DND-41 (cell line): Measurements from ENCODE around the gene ZNF217.
"Not testable (repeated sequence)": the region's sequence is repeated elsewhere in the genome, so short reads cannot be mapped to it uniquely, and the experiment has no call there.

Source experiments
- ATAC-seq: fragments of 200-7000 bp; cut with Tn5 transposase; 3 replicates; pipeline ENCODE4 v1.9.1; 2021; ENCODE audit warnings: low read depth; ENCODE audit not compliant: insufficient read depth
- DNase-seq: peaks from one replicate; pipeline ENCODE4 v3.0.0-alpha.2; 2020
- H2AFZ ChIP-seq: 2 replicates; pipeline ENCODE4 v1.6.0; 2012; ENCODE audit warnings: low read depth, low read length
- H3K27ac ChIP-seq: 2 replicates; pipeline ENCODE4 v1.5.1; 2012; ENCODE audit warnings: low read length, inconsistent platforms
- H3K27me3 ChIP-seq: fragments of 200-600 bp; sonication (generic); 2 replicates; pipeline ENCODE4 v1.6.0; 2012; ENCODE audit warnings: low read length, mild to moderate bottlenecking, inconsistent platforms; ENCODE audit not compliant: insufficient read depth, poor library complexity
- H3K36me3 ChIP-seq: 2 replicates; pipeline ENCODE4 v1.5.1; 2012; ENCODE audit warnings: low read length, inconsistent platforms; ENCODE audit not compliant: insufficient read depth
- H3K4me1 ChIP-seq: 2 replicates; pipeline ENCODE4 v1.5.1; 2012; ENCODE audit warnings: mild to moderate bottlenecking, low read length; ENCODE audit not compliant: insufficient read depth
- H3K4me2 ChIP-seq: 2 replicates; pipeline ENCODE4 v1.6.0; 2012; ENCODE audit warnings: mild to moderate bottlenecking, moderate library complexity, low read length, inconsistent platforms; ENCODE audit not compliant: insufficient read depth
- H3K4me3 ChIP-seq, 2 experiments: fragments of 200-600 bp in 1 of 2; shearing (Covaris generic) in 1 of 2; 2 replicates each; pipeline ENCODE4 v1.5.1; 2012 to 2016; ENCODE audit warnings: inconsistent platforms in 2 of 2, low read length in 2 of 2, mild to moderate bottlenecking in 2 of 2, low read depth in 1 of 2, moderate library complexity in 1 of 2
- H3K79me2 ChIP-seq: 2 replicates; pipeline ENCODE4 v1.6.0; 2012; ENCODE audit warnings: low read length, inconsistent platforms; ENCODE audit not compliant: insufficient read depth
- H3K9ac ChIP-seq: 2 replicates; pipeline ENCODE4 v1.6.0; 2012; ENCODE audit warnings: low read depth, mild to moderate bottlenecking, inconsistent platforms, low read length, moderate library complexity
- H3K9me3 ChIP-seq: 2 replicates; pipeline ENCODE4 v1.5.1; 2012; ENCODE audit warnings: low read length, moderate library complexity, mild to moderate bottlenecking, inconsistent platforms; ENCODE audit not compliant: insufficient read depth, severe bottlenecking
- H4K20me1 ChIP-seq: 2 replicates; pipeline ENCODE4 v1.6.0; 2012; ENCODE audit warnings: low read length; ENCODE audit not compliant: insufficient read depth
- EZH2 ChIP-seq: IDR thresholded peaks from 3 replicates; pipeline ENCODE4 v1.6.1; 2012; ENCODE audit warnings: borderline replicate concordance, low read depth, mild to moderate bottlenecking, moderate library complexity, low read length, inconsistent platforms; ENCODE audit not compliant: severe bottlenecking
- TF ChIP-seq, protein P1 (sequence below): IDR thresholded peaks from 2 replicates; pipeline ENCODE4 v1.5.1; 2012; ENCODE audit warnings: borderline replicate concordance, low read length, moderate library complexity, mild to moderate bottlenecking; ENCODE audit not compliant: poor library complexity, severe bottlenecking; ENCODE audit errors: extremely low read depth

The ZNF217 gene

DNA sequence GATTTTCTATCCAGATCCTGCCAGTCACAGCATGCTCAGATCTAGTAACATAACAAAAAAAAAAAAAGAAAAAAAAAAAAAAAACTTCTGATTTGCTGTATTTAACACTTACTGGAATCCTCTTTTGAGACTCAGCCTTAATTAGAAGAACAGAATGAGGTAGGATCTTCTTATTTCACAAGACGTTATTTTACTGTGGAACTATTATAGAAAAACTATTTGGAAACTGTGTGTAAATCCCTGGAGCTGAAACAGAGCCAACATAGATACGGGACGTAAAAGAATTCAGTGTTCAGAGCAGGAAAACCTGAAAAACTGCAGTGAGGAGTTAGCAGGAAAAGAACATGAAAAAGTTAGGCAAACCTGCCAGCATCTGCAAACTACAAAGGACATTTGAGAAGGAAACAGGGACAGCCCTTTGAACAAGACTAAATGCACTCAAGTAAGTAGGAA, 3.4 kb upstream of the ZNF217 start:
- no peak overlapping the region for H2AFZ ChIP-seq
- H3K4me1 ChIP-seq = peaks cover 13% of the 10 kb centered on the region
- no peak overlapping the region for H3K9ac ChIP-seq
- H3K4me2 ChIP-seq = no peak overlapping the region
- ATAC-seq (no peak), DNase-seq (peak; percentile 2)
- H3K36me3 ChIP-seq = no peaks in the 10 kb centered on the region; the same call in 1 of the 2 replicates
- H3K9me3 ChIP-seq = no peaks in the 10 kb centered on the region
- H3K27me3 ChIP-seq = no peaks in the 10 kb centered on the region
- no peak overlapping the region for H3K27ac ChIP-seq
- H3K79me2 ChIP-seq = peaks cover 23% of the 10 kb centered on the region
- no peaks in the 10 kb centered on the region for H4K20me1 ChIP-seq
- TF ChIP-seq, protein P1, sequence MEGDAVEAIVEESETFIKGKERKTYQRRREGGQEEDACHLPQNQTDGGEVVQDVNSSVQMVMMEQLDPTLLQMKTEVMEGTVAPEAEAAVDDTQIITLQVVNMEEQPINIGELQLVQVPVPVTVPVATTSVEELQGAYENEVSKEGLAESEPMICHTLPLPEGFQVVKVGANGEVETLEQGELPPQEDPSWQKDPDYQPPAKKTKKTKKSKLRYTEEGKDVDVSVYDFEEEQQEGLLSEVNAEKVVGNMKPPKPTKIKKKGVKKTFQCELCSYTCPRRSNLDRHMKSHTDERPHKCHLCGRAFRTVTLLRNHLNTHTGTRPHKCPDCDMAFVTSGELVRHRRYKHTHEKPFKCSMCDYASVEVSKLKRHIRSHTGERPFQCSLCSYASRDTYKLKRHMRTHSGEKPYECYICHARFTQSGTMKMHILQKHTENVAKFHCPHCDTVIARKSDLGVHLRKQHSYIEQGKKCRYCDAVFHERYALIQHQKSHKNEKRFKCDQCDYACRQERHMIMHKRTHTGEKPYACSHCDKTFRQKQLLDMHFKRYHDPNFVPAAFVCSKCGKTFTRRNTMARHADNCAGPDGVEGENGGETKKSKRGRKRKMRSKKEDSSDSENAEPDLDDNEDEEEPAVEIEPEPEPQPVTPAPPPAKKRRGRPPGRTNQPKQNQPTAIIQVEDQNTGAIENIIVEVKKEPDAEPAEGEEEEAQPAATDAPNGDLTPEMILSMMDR = no peak
- no peak overlapping the region for H3K4me3 ChIP-seq

DNA sequence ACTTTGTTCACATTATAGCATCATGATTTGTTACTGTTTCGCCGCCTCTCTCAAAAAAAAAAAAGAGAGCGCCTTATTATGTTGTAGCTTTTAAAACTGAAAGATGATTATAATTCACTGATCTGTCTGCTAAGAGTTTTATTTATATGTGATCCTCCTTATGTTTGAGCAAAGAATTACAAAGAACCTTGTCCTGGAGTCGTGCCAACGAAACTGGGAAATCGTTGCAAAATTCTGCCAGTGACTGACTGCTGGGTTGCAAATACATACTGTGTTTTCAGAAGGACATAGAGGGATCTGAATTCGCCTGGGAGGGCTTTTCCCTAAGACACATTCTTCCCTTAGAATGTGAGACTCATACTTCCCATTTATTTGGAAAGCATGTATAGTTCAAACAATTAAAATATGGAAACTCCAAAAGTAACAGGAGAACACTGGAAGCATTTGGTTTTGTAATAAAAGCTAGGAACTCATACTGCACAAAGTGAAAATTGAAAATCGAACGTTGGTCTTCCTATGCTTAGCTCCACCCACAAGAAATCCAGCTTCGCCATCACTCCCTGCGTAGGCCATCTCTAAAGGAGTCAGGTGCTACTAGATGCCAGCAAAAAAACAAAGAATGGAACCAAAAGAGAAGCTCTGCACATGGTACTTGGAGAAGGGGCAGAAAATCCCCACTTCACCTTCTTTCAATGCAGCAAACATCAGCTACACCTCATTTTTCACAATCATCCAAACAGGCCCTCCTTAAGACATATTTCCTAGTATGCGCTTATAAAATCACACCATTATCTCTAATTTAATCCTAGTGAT, 2.8 kb upstream of the ZNF217 start:
- not testable (repeated sequence) for H3K27me3 ChIP-seq, H3K27ac ChIP-seq, H2AFZ ChIP-seq, H3K4me3 ChIP-seq, H4K20me1 ChIP-seq, H3K9ac ChIP-seq, ATAC-seq, H3K36me3 ChIP-seq, H3K4me2 ChIP-seq, H3K9me3 ChIP-seq
- peak; percentile 5 for DNase-seq
- peaks cover 29% of the 10 kb centered on the region for H3K79me2 ChIP-seq
- H3K4me1 ChIP-seq = peaks cover 15% of the 10 kb centered on the region

DNA sequence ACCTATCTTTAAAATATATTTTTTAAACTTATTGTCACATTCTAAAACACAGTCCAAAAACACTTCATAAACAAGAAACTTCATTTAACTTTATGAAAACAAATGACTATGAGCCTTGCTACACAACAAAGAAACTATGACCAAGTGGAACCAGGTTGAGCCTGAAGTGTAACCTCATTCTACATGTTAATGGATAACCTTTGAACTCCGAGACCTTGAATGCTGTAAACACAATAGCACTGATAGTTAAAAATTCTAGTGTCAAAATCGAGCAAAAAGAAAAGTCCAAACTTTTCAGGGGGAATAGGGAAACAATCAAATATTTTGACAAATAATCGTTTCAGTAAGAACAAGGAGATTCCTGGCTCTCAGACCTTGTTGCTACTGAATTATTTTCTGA, 2.1 kb upstream of the ZNF217 start:
- ATAC-seq, H2AFZ ChIP-seq, DNase-seq, H3K36me3 ChIP-seq, H3K4me3 ChIP-seq, H3K27me3 ChIP-seq, H3K27ac ChIP-seq, H3K4me2 ChIP-seq, H4K20me1 ChIP-seq, H3K9me3 ChIP-seq, H3K9ac ChIP-seq: not testable (repeated sequence)
- Histone ChIP-seq H3K79me2 (peaks cover 35% of the 10 kb centered on the region), H3K4me1 (peaks cover 22% of the 10 kb centered on the region)

DNA sequence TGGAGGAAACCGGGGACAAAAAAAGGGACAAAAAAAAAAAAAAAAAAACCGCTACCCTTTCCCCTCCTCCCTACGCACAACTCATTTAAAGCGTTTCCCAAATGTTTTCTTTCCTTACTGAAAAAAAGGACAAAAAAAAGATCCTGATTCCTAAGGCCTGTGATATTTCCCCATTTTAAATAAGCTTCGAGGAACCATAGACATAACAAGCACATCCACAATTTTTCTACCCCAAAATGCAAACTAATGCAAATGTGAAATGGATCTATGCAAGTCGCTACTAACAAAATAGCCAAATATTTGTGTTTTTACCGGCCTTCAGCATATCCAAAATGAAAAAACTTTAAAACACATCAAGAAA, 1.4 kb upstream of the ZNF217 start:
- H3K9ac ChIP-seq = peak overlapping the region; percentile 69
- H3K9me3 ChIP-seq = no peaks in the 10 kb centered on the region
- TF ChIP-seq, protein P1 = no peak
- TF ChIP-seq EZH2 = no peak
- H3K4me3 ChIP-seq = peak overlapping the region; percentile 54 to 59; a peak in 3 of 4 replicates
- H3K4me2 ChIP-seq = peak overlapping the region; percentile 68
- H3K4me1 ChIP-seq = peaks cover 28% of the 10 kb centered on the region
- H3K36me3 ChIP-seq = no peaks in the 10 kb centered on the region; the same call in 1 of the 2 replicates
- ATAC-seq = no peak
- H2AFZ ChIP-seq = peak overlapping the region; percentile 65
- peak overlapping the region; percentile 96 for H3K27ac ChIP-seq
- no peaks in the 10 kb centered on the region for H4K20me1 ChIP-seq
- H3K27me3 ChIP-seq = no peaks in the 10 kb centered on the region
- no peak for DNase-seq
- H3K79me2 ChIP-seq = peaks cover 42% of the 10 kb centered on the region
